Measurements from ENCODE around the gene MARCHF9. TPM values are rescaled to one million over a fixed set of nuclear protein-coding genes. Genes with fewer than 3 reads are reported as not detected.
"Not testable (repeated sequence)": the region's sequence is repeated elsewhere in the genome, so short reads cannot be mapped to it uniquely, and the experiment has no call there.

MARCHF9 gene
- polyA plus RNA-seq (2012; ENCODE audit: insufficient read depth, insufficient read length), result 35.9 TPM

- DNase-seq (ENCODE audit: low read depth, low spot score), result peak; percentile 88
These were observed at the start of gene MARCHF9 for GRCh38 chr12:57754411-57755193. Gene MARCHF9, plus strand, starts transcription at chr12:57755103. Its CDS starts 426 bp downstream, at chr12:57755529.

GRCh38 chr12:57707250-57707649 is 47.7 kb upstream of the MARCHF9 start:
- no peak for DNase-seq (ENCODE audit: low read depth, low spot score)
- no peak overlapping the region for H3K4me3 ChIP-seq (ENCODE audit: low read length)

More at GRCh38 chr12:57754411-57755193, at the start of gene MARCHF9:
- H3K4me3 ChIP-seq (ENCODE audit: low read length), result peak within 1 kb of the TSS; percentile 57

GRCh38 chr12:57708296-57708695 is 46.6 kb upstream of the MARCHF9 start:
- no peak overlapping the region for H3K4me3 ChIP-seq (ENCODE audit: low read length)
- no peak for DNase-seq (ENCODE audit: low read depth, low spot score)

- H3K4me3 ChIP-seq (ENCODE audit: low read length), result no peak overlapping the region
- no peak for DNase-seq (ENCODE audit: low read depth, low spot score)
These were observed 42.2 kb upstream of the MARCHF9 start for GRCh38 chr12:57712701-57713100.

- DNase-seq (ENCODE audit: low read depth, low spot score), result no peak
- no peak overlapping the region for H3K4me3 ChIP-seq (ENCODE audit: low read length)
These were observed 41.7 kb upstream of the MARCHF9 start for GRCh38 chr12:57713209-57713608.

- not testable (repeated sequence) for DNase-seq (ENCODE audit: low read depth, low spot score); H3K4me3 ChIP-seq (ENCODE audit: low read length)
These were observed 39.7 kb upstream of the MARCHF9 start for GRCh38 chr12:57715036-57715748.

GRCh38 chr12:57715786-57716185 is 39.1 kb upstream of the MARCHF9 start:
- H3K4me3 ChIP-seq (ENCODE audit: low read length), result no peak overlapping the region
- no peak for DNase-seq (ENCODE audit: low read depth, low spot score)

- no peak overlapping the region for H3K4me3 ChIP-seq (ENCODE audit: low read length)
- no peak for DNase-seq (ENCODE audit: low read depth, low spot score)
These were observed 38.6 kb upstream of the MARCHF9 start for GRCh38 chr12:57716305-57716704.

- no peak for DNase-seq (ENCODE audit: low read depth, low spot score)
- no peak overlapping the region for H3K4me3 ChIP-seq (ENCODE audit: low read length)
These were observed 37.8 kb upstream of the MARCHF9 start for GRCh38 chr12:57717131-57717530.

GRCh38 chr12:57717846-57718640 is 36.9 kb upstream of the MARCHF9 start:
- DNase-seq (ENCODE audit: low read depth, low spot score), result no peak
- no peak overlapping the region for H3K4me3 ChIP-seq (ENCODE audit: low read length)

- no peak for DNase-seq (ENCODE audit: low read depth, low spot score)
These were observed 36.0 kb upstream of the MARCHF9 start for GRCh38 chr12:57718641-57719528.

GRCh38 chr12:57719777-57720605 is 34.9 kb upstream of the MARCHF9 start:
- DNase-seq (ENCODE audit: low read depth, low spot score), result no peak
- no peak overlapping the region for H3K4me3 ChIP-seq (ENCODE audit: low read length)

More at GRCh38 chr12:57718641-57719528, 36.0 kb upstream of the MARCHF9 start:
- no peak overlapping the region for H3K4me3 ChIP-seq (ENCODE audit: low read length)

GRCh38 chr12:57720606-57721595 is 34.0 kb upstream of the MARCHF9 start:
- H3K4me3 ChIP-seq (ENCODE audit: low read length), result no peak overlapping the region
- DNase-seq (ENCODE audit: low read depth, low spot score), result no peak

- not testable (repeated sequence) for H3K4me3 ChIP-seq (ENCODE audit: low read length); DNase-seq (ENCODE audit: low read depth, low spot score)
These were observed 32.9 kb upstream of the MARCHF9 start for GRCh38 chr12:57721846-57722608.

GRCh38 chr12:57722716-57723629 is 31.9 kb upstream of the MARCHF9 start:
- no peak overlapping the region for H3K4me3 ChIP-seq (ENCODE audit: low read length)
- no peak for DNase-seq (ENCODE audit: low read depth, low spot score)

Measured in Jurkat, Clone E6-1 (cell line).